DOHH2 (cell line): ENCODE data around the gene ANXA4.

Experiments used
- H3F3A ChIP-seq: fragments of 200-600 bp; sonication (generic), shearing (Covaris generic); 2 replicates; pipeline ENCODE4 v1.6.0; 2016; ENCODE audit warnings: antibody characterized with exemption, mild to moderate bottlenecking; ENCODE audit not compliant: control insufficient read depth, insufficient read depth
- H3K27ac ChIP-seq: fragments of 200-600 bp; sonication (generic); 2 replicates; pipeline ENCODE4 v1.5.1; 2014; ENCODE audit warnings: low read depth, mild to moderate bottlenecking, low read length, moderate library complexity
- H3K27me3 ChIP-seq: fragments of 200-600 bp; sonication (generic); 2 replicates; pipeline ENCODE4 v1.6.1; 2014; ENCODE audit warnings: mild to moderate bottlenecking, low read length, mixed read lengths; ENCODE audit not compliant: control insufficient read depth
- H3K36me3 ChIP-seq: fragments of 200-600 bp; sonication (generic); 2 replicates; pipeline ENCODE4 v1.6.1; 2014; ENCODE audit warnings: mild to moderate bottlenecking, low read length, moderate library complexity, mixed read lengths; ENCODE audit not compliant: control insufficient read depth
- H3K4me1 ChIP-seq: fragments of 200-600 bp; sonication (generic); 2 replicates; pipeline ENCODE4 v1.6.1; 2014; ENCODE audit warnings: mild to moderate bottlenecking, low read length, mixed read lengths; ENCODE audit not compliant: control insufficient read depth
- H3K4me2 ChIP-seq: fragments of 200-600 bp; sonication (generic); 2 replicates; pipeline ENCODE4 v1.6.0; 2014; ENCODE audit warnings: mild to moderate bottlenecking, low read length, moderate library complexity
- H3K4me3 ChIP-seq: fragments of 200-600 bp; sonication (generic); 2 replicates; pipeline ENCODE4 v1.5.1; 2014; ENCODE audit warnings: mild to moderate bottlenecking, low read length, mixed read lengths
- H3K79me2 ChIP-seq: fragments of 200-600 bp; sonication (generic); 2 replicates; pipeline ENCODE4 v1.6.1; 2014; ENCODE audit warnings: mild to moderate bottlenecking, low read length, mixed read lengths; ENCODE audit not compliant: control insufficient read depth
- H3K9me2 ChIP-seq: fragments of 200-600 bp; sonication (generic); replicated peaks from 2 replicates; pipeline ENCODE4 v1.6.1; 2014; ENCODE audit warnings: mild to moderate bottlenecking, low read length, mixed read lengths; ENCODE audit not compliant: control insufficient read depth
- H3K9me3 ChIP-seq: fragments of 200-600 bp; sonication (generic); 2 replicates; pipeline ENCODE4 v1.6.1; 2014; ENCODE audit warnings: antibody characterized with exemption, low read length, mixed read lengths; ENCODE audit not compliant: control insufficient read depth, insufficient read depth
- H4K20me1 ChIP-seq: fragments of 200-600 bp; sonication (generic); 2 replicates; pipeline ENCODE4 v1.6.0; 2014; ENCODE audit warnings: low read depth, mild to moderate bottlenecking, antibody characterized with exemption, low read length, moderate library complexity; ENCODE audit not compliant: control insufficient read depth, insufficient read depth
- CTCF ChIP-seq: fragments of 200-600 bp; sonication (generic); IDR thresholded peaks from one replicate; pipeline ENCODE4 v1.5.1; 2014; ENCODE audit warnings: antibody characterized with exemption, mild to moderate bottlenecking, low read depth, low read length; ENCODE audit not compliant: poor library complexity, severe bottlenecking
- EZH2phosphoT487 ChIP-seq: fragments of 200-600 bp; sonication (generic); IDR thresholded peaks from 2 replicates; pipeline ENCODE4 v1.6.1; 2017; ENCODE audit warnings: borderline replicate concordance, mild to moderate bottlenecking, antibody characterized with exemption, low read length, moderate library complexity, mixed read lengths

Gene ANXA4

DNA sequence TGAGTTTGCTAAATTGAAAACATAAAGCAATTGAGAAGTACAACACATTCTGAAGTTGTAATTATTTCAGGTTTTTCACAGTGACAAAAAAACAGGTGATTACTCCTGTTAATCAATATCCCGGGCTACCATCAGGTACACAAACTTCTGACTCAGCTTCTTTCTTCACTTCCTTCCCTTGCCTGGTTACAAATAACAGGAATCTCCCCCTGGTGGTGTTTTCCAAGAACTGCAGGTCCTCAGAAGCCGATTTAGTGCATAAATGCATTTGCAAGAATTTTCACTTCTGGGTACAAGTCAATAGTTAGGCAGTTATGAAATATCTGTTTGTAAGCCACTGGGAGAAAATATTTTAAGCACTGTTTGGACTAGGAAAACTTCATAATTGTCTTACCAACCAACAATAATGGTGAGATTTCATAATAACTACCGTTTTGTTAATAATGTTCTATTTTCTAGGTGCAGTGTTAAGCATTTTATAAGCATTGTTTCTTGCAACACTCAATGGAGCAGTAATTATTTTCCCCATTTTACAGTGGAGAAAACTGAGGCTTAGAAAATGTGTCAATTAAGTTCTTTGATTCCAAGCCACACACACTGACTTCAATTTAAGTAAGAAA, 75.1 kb downstream of the ANXA4 start:
- TF ChIP-seq EZH2phosphoT487 (no peak), CTCF (peak; percentile 87)
- no peaks in the 10 kb centered on the region for H4K20me1 ChIP-seq
- peaks cover 7% of the 10 kb centered on the region for H3K4me1 ChIP-seq
- H3K36me3 ChIP-seq: no peaks in the 10 kb centered on the region
- H3K9me3 ChIP-seq: no peaks in the 10 kb centered on the region
- no peak overlapping the region for H3K4me3 ChIP-seq
- no peaks in the 10 kb centered on the region for H3K9me2 ChIP-seq
- no peaks in the 10 kb centered on the region for H3K27me3 ChIP-seq
- H3F3A ChIP-seq: no peaks in the 10 kb centered on the region
- no peak overlapping the region for H3K4me2 ChIP-seq
- H3K79me2 ChIP-seq: no peaks in the 10 kb centered on the region
- no peak overlapping the region for H3K27ac ChIP-seq

GRCh38 chr2:69817729-69818501, 76.0 kb downstream of the ANXA4 start:
- no peak overlapping the region for H3K4me2 ChIP-seq
- no peaks in the 10 kb centered on the region for H3K27me3 ChIP-seq
- no peaks in the 10 kb centered on the region for H4K20me1 ChIP-seq
- no peaks in the 10 kb centered on the region for H3K9me2 ChIP-seq
- no peaks in the 10 kb centered on the region for H3F3A ChIP-seq
- H3K4me3 ChIP-seq: no peak overlapping the region
- H3K79me2 ChIP-seq: no peaks in the 10 kb centered on the region
- peaks cover 7% of the 10 kb centered on the region for H3K4me1 ChIP-seq
- TF ChIP-seq CTCF: no peak
- no peak for TF ChIP-seq EZH2phosphoT487
- H3K27ac ChIP-seq: no peak overlapping the region
- H3K36me3 ChIP-seq: no peaks in the 10 kb centered on the region
- no peaks in the 10 kb centered on the region for H3K9me3 ChIP-seq

DNA sequence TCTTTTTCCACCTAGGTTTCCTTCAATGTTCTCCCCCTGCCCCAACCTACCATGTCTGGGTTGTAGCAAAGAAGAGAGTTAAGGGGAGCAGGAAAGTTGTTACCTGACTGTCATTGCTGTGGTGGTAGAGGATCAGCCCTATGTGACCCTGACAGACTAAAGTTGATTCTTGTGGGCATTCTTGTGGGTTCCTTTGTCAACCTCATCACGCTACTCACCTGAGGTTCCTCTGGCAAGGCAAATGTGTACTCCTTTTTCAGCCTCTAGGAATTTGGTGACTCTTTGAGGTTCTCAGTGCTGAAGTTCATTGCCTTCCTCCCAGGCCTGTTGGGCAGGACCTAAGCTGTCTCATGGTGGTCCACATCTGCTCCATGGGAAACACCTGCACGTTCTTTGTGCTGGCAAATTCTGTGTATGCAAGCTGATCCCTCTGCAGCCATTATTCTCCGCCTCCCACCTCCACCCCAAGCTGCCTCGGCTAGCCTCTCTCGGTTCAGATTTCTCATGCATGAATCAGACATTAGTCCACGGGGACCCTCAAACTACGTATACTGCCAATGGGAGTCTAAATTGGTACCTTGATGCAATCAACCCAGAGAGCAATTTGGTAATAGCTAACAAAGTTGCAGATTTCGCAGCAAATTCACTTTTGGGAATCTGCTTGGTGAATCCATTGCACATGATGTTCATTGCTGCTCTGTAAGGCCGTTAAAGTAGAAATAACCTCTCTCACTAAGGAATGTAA, 86.0 kb downstream of the ANXA4 start:
- TF ChIP-seq EZH2phosphoT487: no peak
- no peak for TF ChIP-seq CTCF
- no peak overlapping the region for H3K27ac ChIP-seq

More for the DNA sequence above, 86.0 kb downstream of the ANXA4 start:
- H3F3A ChIP-seq: peaks cover 2% of the 10 kb centered on the region; the same call in 1 of the 2 replicates
- H3K9me3 ChIP-seq: no peaks in the 10 kb centered on the region
- peaks cover 4% of the 10 kb centered on the region; the same call in 1 of the 2 replicates for H4K20me1 ChIP-seq
- H3K27me3 ChIP-seq: no peaks in the 10 kb centered on the region
- H3K79me2 ChIP-seq: peaks cover 35% of the 10 kb centered on the region
- H3K4me1 ChIP-seq: peaks cover 35% of the 10 kb centered on the region
- peaks cover 19% of the 10 kb centered on the region for H3K36me3 ChIP-seq
- H3K4me2 ChIP-seq: peak overlapping the region; percentile 88; the same call in 1 of the 2 replicates
- H3K4me3 ChIP-seq: 0 out of 2 replicates have a peak overlapping the region, but pooled peaks have one; percentile 96
- no peaks in the 10 kb centered on the region for H3K9me2 ChIP-seq
